ENCODE results near the gene ACP3.

Gene ACP3

GRCh38 chr3:132344666-132345280 is 27.6 kb downstream of the ACP3 start:
- TF ChIP-seq CTCF (IDR thresholded peaks at IDR 0.05; ENCODE audit: control insufficient read depth, insufficient read depth, low read depth, low read length, missing control alignments): no peak
- no peak for DNase-seq (ENCODE audit: low read depth)
- no peak overlapping the region for H3K4me3 ChIP-seq (ENCODE audit: control insufficient read depth, low read depth, low read length)

- H3K4me3 ChIP-seq (ENCODE audit: control insufficient read depth, low read depth, low read length): no peak overlapping the region
- peak; percentile 16 for DNase-seq (ENCODE audit: low read depth)
- TF ChIP-seq CTCF (IDR thresholded peaks at IDR 0.05; ENCODE audit: control insufficient read depth, insufficient read depth, low read depth, low read length, missing control alignments): no peak
Measured at GRCh38 chr3:132346841-132347736, 29.9 kb downstream of the ACP3 start.

- no peak for TF ChIP-seq CTCF (IDR thresholded peaks at IDR 0.05; ENCODE audit: control insufficient read depth, insufficient read depth, low read depth, low read length, missing control alignments)
- no peak overlapping the region for H3K4me3 ChIP-seq (ENCODE audit: control insufficient read depth, low read depth, low read length)
- no peak for DNase-seq (ENCODE audit: low read depth)
Measured at GRCh38 chr3:132347811-132348210, 30.6 kb downstream of the ACP3 start.

GRCh38 chr3:132348531-132348930 is 31.3 kb downstream of the ACP3 start:
- DNase-seq (ENCODE audit: low read depth): no peak
- no peak for TF ChIP-seq CTCF (IDR thresholded peaks at IDR 0.05; ENCODE audit: control insufficient read depth, insufficient read depth, low read depth, low read length, missing control alignments)
- no peak overlapping the region for H3K4me3 ChIP-seq (ENCODE audit: control insufficient read depth, low read depth, low read length)

- no peak for DNase-seq (ENCODE audit: low read depth)
- TF ChIP-seq CTCF (IDR thresholded peaks at IDR 0.05; ENCODE audit: control insufficient read depth, insufficient read depth, low read depth, low read length, missing control alignments): no peak
- H3K4me3 ChIP-seq (ENCODE audit: control insufficient read depth, low read depth, low read length): no peak overlapping the region
Measured at GRCh38 chr3:132350814-132351213, 33.6 kb downstream of the ACP3 start.

- no peak overlapping the region for H3K4me3 ChIP-seq (ENCODE audit: control insufficient read depth, low read depth, low read length)
- DNase-seq (ENCODE audit: low read depth): no peak
- TF ChIP-seq CTCF (IDR thresholded peaks at IDR 0.05; ENCODE audit: control insufficient read depth, insufficient read depth, low read depth, low read length, missing control alignments): no peak
Measured at GRCh38 chr3:132351222-132351806, 34.1 kb downstream of the ACP3 start.

Data from AG09309 (cell line).